NB4 (cell line): ENCODE results near the gene BRINP2.

ENCODE experiments used
- DNase-seq: peaks from one replicate; pipeline ENCODE4 v3.0.0; 2010; ENCODE audit warnings: low read depth
- H3K4me3 ChIP-seq: one replicate; pipeline ENCODE4 v1.5.1; 2011; ENCODE audit warnings: mild to moderate bottlenecking, low read depth, low read length, moderate library complexity
- CTCF ChIP-seq: IDR thresholded peaks from one replicate; pipeline ENCODE4 v1.5.1; 2012; ENCODE audit warnings: low read depth, low read length
- MYC ChIP-seq: IDR thresholded peaks from 2 replicates; pipeline ENCODE4 v1.6.1; 2011; ENCODE audit warnings: low read depth, low read length
- POLR2A ChIP-seq: IDR thresholded peaks from 2 replicates; pipeline ENCODE4 v1.6.1; 2011; ENCODE audit warnings: mild to moderate bottlenecking; ENCODE audit not compliant: insufficient read length; ENCODE audit errors: extremely low read depth
- TF ChIP-seq, protein P1 (sequence below): IDR thresholded peaks from 2 replicates; pipeline ENCODE4 v1.6.1; 2011; ENCODE audit warnings: low read depth, low read length

BRINP2 gene

GRCh38 chr1:177302357-177303044 lies 131.7 kb downstream of the BRINP2 start:
- DNase-seq: no peak
- TF ChIP-seq, protein P1, sequence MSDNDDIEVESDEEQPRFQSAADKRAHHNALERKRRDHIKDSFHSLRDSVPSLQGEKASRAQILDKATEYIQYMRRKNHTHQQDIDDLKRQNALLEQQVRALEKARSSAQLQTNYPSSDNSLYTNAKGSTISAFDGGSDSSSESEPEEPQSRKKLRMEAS: no peak
- TF ChIP-seq CTCF (no peak), POLR2A (no peak), MYC (no peak)
- no peak overlapping the region for H3K4me3 ChIP-seq

- H3K4me3 ChIP-seq: no peak overlapping the region
- TF ChIP-seq, protein P1: no peak
- TF ChIP-seq MYC (no peak), CTCF (no peak), POLR2A (no peak)
- no peak for DNase-seq
Measured at GRCh38 chr1:177305040-177306018, 134.6 kb downstream of the BRINP2 start.

DNA sequence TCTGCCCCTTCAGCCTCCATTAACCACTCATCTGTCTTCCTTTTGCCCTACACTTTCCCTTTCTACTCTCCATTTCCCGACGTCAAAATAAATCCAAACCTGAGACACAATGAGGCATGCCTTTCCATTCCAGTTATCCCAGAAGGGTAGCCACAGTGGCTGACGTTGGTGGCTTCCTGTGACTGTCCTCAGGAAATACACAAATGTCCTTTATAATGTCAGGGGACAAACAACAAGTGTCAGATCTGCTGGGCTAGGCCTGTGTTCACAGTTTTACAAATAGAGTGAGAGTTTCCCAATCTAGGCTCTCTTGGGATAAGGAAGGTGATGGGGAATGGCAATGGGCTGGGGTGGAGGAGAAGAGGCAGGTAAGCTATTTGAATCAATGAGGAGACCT lies 135.3 kb downstream of the BRINP2 start:
- DNase-seq: no peak
- no peak for TF ChIP-seq CTCF
- TF ChIP-seq MYC: no peak
- TF ChIP-seq, protein P1: no peak
- no peak for TF ChIP-seq POLR2A
- H3K4me3 ChIP-seq: no peak overlapping the region

DNA sequence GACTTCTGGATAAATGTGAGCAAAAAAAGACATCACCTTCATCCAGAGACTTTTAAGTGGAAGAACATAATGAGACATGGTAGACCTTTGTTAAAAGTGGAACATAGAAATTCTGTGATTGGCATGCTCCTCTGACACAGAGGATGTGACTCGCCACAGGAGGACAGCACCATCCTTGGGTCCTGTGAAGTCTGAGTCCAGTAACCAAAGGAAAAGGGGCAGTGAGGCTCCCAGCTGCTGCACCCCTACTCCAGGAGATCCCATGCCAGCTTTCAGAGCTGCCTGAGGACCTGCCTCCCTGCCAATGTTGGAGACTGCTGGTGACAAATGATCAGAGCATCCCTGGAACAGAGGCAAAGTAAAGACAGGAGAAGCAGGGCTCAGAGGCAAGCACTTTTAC lies 136.2 kb downstream of the BRINP2 start:
- no peak for DNase-seq
- no peak overlapping the region for H3K4me3 ChIP-seq
- TF ChIP-seq POLR2A (no peak), CTCF (no peak), MYC (no peak)
- TF ChIP-seq, protein P1: no peak

DNA sequence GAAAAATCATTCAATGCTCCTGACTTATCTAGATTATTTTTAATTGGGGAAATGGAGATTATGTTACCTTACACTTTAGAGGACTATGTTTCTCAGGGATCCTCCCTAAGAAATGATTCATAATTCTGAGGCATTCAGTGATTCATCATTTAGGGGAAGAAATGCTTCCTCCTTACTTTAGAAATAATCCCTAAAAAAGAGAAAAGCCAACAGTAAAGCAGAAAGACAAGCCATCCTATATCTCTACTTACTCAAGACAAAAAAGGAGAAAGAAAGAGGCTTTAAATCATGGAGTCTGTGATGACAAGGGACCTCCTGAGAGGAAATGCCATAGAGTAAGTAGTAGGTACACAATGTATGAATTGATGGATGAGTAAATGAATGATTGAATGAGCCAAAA lies 137.0 kb downstream of the BRINP2 start:
- no peak overlapping the region for H3K4me3 ChIP-seq

More for the DNA sequence above, 137.0 kb downstream of the BRINP2 start:
- no peak for DNase-seq
- TF ChIP-seq, protein P1: no peak
- TF ChIP-seq MYC (no peak), CTCF (no peak), POLR2A (no peak)
